Effector CD8-positive, alpha-beta T cell (primary cell): ENCODE results near the gene MBD5.

Experiments
- DNase-seq: peaks from one replicate; lab custom pipeline; 2025; lab: John Stamatoyannopoulos, UW

Gene MBD5

GRCh38 chr2:148023861-148024260 is 3.0 kb downstream of the MBD5 start:
- no peak for DNase-seq

DNA sequence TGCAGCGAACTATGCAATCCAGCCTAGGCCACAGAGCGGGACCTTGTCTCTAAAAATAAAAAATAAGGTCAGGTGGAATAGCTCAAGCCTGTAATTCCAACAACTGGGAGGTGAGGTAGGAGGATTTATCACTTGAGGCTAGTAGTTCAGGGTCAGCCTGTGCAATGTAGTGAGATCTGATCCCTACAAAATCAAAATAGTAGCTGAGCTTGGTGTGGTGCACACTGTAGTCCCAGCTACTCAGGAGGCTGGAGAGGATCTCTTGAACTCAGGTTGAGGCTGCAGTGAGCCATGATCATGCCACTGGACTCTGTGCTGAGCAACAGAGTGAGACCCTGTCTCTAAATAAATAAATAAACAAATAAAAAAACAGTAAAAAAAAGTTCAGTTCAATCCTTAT is 5.7 kb downstream of the MBD5 start:
- no peak for DNase-seq

DNA sequence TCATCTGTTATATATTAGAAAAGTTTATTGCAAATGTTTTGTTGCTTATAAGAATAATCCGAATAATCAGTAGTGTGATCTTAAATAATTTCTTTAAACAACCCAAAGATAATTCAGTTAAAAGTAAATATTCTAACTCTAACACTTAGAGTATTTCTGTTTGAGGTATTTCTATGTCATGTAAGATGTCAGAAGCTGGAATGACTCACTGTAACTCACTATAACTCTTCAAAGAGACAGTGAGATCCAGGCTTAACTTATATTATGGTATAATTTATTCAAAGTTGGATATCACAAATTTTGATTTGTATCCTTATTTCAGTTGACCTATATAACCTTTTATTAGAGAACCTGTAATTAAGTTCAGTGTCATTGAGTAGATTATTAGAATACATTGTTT is 6.9 kb downstream of the MBD5 start:
- DNase-seq: no peak

GRCh38 chr2:148028781-148029180 is 7.9 kb downstream of the MBD5 start:
- DNase-seq: no peak

DNA sequence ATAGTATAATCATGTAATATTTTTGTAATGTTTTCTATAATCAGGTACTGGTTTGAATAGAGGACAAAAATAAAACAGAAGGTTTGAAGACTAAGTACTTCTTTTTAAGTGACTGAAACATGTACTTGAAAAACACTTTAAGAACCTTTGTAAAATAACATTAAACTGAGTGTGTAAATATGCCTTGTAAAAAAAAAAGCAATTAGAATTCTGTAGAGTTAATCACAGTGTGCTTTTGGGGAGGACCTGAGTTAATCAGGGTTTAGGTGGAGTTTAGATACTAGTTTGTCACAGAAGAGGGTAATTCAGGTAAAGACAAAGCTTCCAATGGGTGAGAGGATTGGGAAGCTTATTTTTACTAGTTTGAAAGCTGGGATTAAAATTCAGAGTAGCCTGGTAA is 10.3 kb downstream of the MBD5 start:
- no peak for DNase-seq

GRCh38 chr2:148032215-148032614 is 11.3 kb downstream of the MBD5 start:
- no peak for DNase-seq

DNA sequence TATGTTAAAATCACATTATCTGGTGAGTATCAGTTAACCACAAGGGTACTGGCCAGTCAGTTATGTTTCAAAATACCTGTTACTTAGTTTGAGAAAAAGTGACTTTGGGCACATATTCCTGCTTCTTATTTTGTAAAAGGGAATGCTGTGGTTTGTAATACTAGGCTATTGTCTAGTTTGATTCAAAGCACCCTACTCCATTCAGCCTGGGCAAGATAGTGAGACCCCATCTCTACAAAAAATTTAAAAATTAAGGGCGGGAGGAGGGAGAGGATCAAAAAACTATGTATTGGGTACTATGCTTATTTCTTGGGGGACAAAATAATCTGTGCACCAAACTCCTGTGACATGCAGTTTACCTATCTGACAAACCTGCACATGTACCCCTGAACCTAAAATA is 18.9 kb downstream of the MBD5 start:
- DNase-seq: no peak

DNA sequence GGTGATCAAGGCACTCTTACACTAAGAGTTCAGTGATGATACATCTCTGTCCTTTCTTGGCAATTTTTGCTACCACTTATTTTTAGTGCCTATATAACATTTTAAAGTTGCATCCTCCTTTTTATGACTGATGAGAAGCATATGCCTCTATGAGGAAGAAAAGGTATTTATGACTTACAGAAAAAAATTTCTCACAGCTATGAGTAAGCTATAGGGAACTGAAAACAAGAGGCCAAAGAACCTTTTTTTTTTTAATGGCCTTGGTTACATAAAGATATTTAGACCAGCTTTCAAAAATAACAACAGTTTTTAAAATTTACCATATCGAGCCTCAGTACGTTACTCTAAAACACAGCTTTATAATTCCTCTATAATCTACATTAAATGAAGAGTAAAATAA is 21.3 kb downstream of the MBD5 start:
- no peak for DNase-seq

DNA sequence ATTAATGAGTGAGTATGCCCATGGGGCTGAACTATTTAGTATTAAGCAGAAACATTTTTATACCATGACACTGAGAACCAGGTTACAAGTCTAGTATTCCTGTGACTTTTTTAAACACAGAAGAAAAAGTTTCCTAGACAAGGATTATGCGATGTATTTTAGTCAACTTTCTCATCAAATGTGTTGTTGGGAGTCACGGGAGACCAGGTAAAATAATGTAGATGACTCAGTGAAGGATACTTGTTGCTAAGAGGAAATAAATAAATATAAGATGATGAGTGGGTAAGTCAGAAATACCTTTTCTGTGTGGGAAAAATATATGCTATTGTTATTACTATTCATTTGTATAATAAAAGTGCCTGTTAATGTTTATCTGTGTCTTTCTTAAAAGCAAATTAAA is 23.4 kb downstream of the MBD5 start:
- no peak for DNase-seq

- DNase-seq: no peak
Observed at GRCh38 chr2:148046802-148047201, 25.9 kb downstream of the MBD5 start.

GRCh38 chr2:148048475-148049221 is 27.8 kb downstream of the MBD5 start:
- DNase-seq: no peak

DNA sequence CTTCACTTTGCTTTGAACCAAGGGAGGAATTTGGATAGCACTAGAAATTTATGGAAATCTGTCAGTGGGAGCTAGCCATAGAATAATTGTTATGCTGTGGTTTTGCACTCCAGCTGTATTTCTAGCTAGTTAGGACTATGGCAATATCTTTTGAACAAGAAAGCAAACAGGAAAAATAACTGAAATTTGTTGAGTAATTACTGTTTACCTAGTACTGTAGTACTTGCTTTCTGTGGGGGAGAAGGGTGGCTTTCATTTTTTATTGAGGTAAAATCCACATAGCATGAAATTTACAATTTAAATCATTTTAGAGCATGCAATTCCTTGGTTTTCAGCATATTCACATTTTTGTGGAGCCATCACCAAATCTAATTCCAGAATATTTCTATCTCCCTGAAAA is 28.4 kb downstream of the MBD5 start:
- no peak for DNase-seq

- DNase-seq: no peak
Observed at GRCh38 chr2:148052687-148053086, 31.8 kb downstream of the MBD5 start.

DNA sequence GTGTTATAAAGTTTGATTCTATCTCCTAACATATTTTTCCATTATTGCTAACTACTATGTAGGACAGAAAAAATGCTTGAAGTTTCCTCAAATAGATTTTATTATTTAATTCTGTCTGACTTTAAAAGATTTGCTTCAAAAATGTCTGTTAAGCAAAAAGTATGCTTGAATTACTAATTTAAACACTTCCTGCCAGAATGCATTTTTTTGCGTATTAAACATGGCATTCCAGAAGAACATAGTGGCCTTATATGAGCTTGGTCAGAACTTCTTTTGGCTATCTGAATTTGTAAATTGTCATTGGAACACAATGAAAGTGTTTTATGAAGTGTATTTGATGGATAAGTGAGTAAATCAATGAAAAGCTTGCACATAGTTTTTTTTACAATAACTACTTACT is 37.8 kb downstream of the MBD5 start:
- DNase-seq: no peak

DNA sequence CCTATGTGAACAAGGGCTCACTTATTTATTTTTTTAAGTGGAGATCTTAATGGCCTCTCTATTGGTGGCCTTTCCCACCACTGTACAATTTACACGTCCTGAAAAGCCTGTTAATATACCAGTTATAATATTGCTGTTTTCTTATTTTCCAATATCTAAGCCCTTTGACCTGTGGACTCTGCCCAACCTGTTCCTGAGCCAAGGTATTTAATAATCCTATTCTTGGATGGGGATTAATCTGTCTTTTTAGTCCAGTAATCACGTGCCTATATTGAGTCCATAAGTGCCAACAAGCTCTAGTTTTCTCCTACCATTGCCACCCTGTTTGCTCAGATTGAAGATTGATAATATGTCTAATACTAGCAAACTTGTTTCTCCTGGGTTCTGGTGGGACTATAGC is 42.7 kb downstream of the MBD5 start:
- DNase-seq: no peak

- no peak for DNase-seq
Observed at GRCh38 chr2:148065936-148066335, 45.0 kb downstream of the MBD5 start.

- no peak for DNase-seq
Observed at GRCh38 chr2:148067801-148068200, 46.9 kb downstream of the MBD5 start.

DNA sequence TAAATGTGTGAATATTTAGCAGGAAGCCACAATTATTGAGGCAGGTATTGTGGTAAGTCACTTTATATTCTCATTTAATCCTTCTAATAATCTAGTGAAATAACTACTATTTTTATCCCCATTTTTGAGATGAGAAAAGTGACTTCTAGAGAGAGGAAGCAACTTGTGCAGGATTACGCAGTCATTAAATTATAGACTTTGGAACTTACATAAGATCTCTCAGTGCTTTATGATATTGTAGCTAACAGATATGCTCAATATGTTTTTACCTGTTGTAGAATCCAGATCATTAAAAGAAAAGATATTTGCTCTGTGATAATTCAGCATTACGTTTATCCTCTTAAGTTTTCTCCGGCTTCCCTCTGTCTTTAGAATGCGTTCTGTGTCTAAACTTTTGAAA is 50.5 kb downstream of the MBD5 start:
- DNase-seq: no peak

DNA sequence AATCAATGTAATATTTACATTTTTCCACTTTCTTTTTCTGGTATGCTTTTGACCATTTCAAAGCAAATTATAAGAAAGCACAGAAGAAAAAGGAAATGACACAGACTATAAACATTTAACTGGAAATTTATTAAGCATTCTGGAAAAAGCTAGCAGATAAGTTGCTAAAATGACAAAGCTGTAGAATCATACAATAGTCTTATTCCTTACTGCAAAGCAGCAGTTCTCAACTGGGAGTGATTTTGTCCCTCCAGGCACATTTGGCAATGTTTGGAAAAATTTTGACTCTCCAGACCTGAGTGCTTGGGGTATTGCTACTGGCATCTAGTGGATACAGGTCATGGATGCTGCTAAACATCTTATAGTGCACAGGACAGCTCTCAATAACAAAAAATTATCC is 75.1 kb downstream of the MBD5 start:
- no peak for DNase-seq

- no peak for DNase-seq
Observed at GRCh38 chr2:148102641-148103040, 81.8 kb downstream of the MBD5 start.

- no peak for DNase-seq
Observed at GRCh38 chr2:148103946-148104345, 83.1 kb downstream of the MBD5 start.

- DNase-seq: no peak
Observed at GRCh38 chr2:148106331-148106730, 85.4 kb downstream of the MBD5 start.

DNA sequence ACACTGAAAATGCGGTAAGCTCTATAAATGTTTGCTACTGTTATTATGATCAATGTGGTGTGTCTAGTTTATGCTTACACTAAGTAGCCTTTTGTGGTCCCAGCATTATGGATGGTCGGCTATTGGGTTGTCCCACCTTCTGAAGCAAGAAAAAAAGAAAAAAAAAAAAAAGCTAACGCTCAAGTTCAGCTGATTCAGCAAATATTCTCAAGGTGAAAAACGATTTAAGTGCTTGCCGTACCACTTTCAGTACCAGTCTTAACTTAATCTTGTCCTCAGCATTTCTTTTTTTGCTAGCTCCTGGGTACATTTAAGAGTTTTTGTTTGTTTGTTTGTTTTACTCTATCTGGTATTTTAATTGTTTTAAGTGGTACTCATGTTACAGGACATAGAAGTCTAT is 87.5 kb downstream of the MBD5 start:
- DNase-seq: no peak

- DNase-seq: no peak
Observed at GRCh38 chr2:148110184-148110583, 89.3 kb downstream of the MBD5 start.
